HG02884 (cell line): Measurements from ENCODE around the gene MCM3AP.
"Not testable (repeated sequence)": the region's sequence is repeated elsewhere in the genome, so short reads cannot be mapped to it uniquely, and the experiment has no call there.

Experiments
- ATAC-seq: cut with Tn5 transposase; IDR thresholded peaks from one replicate; pipeline ENCODE4 v1.9.1; 2021; ENCODE audit warnings: mild to moderate bottlenecking, moderate library complexity; ENCODE audit not compliant: unreplicated experiment

MCM3AP gene

GRCh38 chr21:46207006-46207919 lies 78.1 kb downstream of the MCM3AP start:
- ATAC-seq = no peak

DNA sequence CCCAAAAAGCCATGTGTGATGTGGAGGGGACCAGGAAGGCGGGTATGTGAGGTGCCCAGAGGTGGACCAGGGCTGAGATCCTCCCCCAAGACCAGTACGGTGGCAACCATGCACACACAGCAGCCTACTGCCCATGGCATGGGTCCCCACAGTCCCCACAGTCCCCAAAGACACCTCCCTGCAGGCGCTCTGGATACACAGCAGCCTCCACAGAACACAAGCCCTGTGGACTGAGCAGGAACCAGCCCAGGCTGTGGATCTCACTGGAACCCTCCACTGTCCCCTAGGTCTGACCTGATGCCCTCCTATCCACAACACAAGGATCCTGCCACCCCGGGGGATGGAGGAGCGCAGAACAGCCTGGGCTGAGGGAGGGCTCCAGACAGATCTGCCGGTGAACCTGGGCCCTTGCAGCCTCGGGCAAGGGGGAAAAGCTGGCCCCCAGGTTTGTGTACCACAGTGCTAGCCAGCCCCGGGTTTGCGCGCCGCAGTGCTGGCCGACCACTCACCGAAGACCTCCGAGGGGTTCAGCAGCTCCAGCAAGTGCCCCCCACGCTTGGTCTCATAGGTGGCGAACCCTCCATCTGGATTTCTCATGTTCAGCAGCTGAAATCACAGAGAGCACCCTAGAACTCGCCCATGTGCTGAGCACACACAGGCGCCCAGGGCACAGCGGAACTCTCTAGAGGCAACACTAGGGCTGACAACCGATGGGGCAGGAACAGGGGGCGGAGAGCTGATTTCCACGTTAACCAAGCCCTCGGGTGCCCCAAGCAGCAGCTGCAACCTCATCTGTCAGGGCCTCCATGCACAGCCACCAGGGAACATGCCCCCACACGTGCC lies 79.0 kb downstream of the MCM3AP start:
- no peak for ATAC-seq

- ATAC-seq = no peak
These were observed 79.6 kb downstream of the MCM3AP start for GRCh38 chr21:46205766-46206162.

DNA sequence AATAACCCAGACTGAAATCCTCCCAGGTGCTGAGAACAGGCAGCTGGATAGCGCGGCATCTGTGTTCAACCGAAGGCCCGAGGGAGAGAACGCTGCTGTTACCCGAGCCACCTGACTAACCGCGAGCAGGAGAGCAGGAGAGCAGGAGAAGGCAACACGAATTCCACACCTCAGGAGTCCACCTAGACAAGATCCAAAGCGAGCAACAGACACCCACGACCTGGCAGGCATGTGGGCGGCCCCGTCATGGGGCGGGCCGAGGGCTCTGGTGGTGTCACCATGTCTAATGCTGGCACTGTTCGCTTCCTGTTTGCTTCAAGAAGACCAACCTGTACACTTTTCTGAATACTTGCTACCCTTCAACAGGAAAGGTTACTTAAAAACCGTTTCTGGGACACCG lies 80.2 kb downstream of the MCM3AP start:
- no peak for ATAC-seq

- no peak for ATAC-seq
These were observed 82.2 kb downstream of the MCM3AP start for GRCh38 chr21:46203203-46203600.

DNA sequence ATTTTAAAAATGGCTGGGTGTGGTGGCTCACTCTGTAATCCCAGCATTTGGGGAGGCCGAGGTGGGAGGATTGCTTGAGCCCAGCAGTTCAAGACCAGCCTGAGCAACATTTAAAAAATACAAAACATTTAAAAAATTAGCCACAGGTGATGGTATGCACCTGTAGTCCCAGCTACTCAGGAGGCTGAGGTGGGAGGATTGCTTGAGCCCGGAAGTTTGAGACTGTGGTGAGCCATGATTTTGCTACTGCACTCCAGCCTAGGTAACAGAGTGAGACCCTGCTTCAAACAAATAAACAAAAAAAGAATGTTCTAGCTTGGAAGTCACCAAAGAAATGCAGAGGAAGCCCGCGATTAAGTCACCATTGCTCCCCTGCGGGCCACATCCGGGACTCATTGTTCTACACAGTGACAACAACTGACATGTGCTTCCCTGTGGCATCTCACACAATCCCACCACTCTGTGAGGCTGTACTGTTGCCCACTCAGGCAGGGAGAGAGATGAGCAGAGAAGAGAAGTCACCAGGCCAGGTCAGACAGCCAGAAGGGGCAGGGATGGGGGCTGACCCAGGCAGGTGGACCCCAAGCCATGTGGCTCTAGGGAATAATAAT lies 82.7 kb downstream of the MCM3AP start:
- ATAC-seq = no peak

DNA sequence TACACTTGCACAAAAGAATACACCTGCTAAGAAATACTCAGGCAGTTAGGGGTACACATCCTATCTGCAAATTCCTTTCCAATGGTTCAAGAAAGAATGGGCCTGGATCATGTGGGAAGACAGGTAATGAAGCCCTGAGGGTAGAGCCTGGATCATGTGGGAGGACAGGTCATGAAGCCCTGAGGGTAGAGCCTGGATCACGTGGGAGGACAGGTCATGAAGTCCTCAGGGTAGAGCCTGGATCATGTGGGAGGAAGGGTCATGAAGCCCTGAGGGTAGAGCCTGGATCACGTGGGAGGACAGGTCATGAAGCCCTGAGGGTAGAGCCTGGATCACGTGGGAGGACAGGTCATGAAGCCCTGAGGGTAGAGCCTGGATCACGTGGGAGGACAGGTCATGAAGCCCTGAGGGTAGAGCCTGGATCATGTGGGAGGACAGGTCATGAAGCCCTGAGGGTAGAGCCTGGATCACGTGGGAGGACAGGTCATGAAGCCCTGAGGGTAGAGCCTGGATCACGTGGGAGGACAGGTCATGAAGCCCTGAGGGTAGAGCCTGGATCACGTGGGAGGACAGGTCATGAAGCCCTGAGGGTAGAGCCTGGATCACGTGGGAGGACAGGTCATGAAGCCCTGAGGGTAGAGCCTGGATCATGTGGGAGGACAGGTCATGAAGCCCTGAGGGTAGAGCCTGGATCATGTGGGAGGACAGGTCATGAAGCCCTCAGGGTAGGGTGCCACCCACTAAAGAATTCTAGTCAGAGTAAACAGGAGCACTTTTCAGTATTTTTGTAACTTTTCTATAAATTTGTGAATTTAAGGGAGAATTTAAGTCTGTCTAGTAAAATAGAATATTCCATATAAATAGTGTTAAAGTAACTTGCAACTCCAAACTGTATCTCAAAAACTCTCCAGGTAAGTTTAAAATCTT lies 84.3 kb downstream of the MCM3AP start:
- ATAC-seq = not testable (repeated sequence)

DNA sequence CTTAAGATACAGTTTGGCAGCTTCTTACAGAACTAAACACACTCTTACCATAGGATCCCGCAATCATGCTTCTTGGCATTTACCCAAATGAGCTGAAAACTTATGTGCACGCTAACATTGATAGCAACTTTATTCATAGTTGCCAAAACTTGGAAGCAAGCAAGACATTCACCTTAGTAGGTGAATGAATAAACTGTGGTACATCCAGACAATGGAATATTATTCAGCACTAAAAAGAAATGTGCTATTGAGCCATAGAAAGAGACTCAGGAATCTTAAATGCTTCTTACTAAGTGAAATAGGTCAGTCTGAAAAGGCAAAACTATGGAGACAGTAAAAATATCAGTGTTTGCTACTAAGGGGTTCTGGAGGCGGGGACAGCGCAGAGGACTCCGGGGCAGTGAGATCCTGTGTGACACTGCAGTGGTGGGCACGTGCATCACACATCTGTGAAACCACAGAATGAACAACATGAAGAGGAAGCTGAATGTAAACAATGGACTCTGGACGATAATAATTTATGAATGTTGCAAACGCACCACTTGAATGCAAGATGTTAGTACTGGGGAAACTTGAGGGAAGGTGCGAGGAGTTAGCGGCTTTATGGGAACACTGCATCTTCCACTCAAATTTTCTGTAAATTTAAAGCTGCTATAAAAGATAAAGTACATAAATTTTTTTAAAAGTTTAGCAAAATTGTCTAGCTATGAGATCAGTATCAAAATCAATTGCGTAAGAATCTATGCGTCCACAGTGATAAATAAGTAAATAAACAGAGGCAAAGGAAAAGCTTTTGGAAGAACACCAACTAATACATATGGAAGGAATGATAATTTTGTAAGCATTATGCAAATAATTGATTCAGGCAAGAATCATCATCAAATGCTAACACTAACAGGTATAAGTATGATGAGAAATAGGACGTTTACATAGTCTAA lies 85.7 kb downstream of the MCM3AP start:
- ATAC-seq = no peak

DNA sequence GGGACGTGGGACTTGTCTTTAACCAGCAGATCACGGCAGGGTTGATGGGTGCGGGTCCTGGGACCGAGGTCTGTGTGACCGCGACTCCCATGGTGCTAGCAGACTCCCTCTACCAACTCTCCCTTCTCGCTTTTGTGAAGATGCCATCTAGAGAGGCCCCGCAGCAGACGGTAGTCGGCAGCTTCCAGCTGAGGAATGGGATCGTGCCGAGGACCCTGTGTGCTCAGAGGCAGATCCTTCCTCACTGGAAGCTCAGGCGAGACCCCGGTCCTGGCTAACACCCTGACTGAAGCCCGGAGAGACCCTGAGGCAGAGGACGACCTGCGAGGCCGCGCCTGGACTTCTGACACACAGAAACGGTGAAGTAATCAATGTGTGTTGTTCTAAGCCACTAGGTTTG lies 88.7 kb downstream of the MCM3AP start:
- ATAC-seq = no peak

- ATAC-seq = no peak
These were observed 89.7 kb downstream of the MCM3AP start for GRCh38 chr21:46195595-46196195.

DNA sequence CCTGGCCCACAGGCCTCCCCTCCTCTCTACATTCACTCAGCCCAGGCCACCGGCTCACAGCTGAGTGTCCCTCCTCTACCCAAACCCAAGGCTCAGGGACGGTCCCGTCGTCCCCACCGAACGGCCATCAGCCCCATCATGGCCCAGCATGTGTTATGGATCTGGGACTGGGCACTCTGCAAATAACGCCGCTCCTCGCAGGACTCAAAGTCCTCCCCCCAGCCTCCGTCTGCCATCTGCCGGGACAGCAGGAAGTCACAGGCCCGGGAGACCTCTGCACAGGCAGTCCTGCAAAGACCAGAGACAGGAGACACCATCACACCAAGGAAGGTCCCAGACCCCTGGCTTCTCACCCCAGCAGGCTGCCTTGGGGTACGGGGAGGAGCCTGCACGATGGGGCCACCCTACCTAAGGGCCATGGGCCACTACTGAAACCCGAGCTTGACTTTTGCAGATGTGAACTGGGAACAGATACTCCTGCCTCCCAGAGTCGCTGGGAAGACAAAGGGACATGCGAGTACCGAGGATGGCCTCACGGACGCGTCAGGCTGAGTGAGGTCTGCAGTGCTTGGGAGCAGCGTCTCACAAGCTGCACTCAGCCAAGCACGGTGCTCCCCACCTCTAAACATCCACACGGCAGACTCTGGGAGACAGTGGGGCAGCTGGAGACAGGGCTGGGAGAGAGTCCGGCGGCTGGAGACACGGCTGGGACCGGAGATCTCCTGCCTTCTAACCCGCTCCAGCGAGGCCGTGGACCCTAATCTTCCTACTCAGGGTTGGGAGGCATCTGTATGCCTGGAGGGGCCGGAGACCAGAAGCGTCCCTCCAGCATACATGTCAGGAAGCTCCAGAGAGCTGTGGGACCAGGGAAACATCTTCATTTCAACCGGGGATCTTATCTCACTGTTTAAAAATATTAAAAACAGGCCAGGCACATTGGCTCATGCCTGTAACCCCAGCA lies 90.8 kb downstream of the MCM3AP start:
- no peak for ATAC-seq

- ATAC-seq = no peak
These were observed 91.5 kb downstream of the MCM3AP start for GRCh38 chr21:46193829-46194373.

- no peak for ATAC-seq
These were observed 93.5 kb downstream of the MCM3AP start for GRCh38 chr21:46191686-46192575.

DNA sequence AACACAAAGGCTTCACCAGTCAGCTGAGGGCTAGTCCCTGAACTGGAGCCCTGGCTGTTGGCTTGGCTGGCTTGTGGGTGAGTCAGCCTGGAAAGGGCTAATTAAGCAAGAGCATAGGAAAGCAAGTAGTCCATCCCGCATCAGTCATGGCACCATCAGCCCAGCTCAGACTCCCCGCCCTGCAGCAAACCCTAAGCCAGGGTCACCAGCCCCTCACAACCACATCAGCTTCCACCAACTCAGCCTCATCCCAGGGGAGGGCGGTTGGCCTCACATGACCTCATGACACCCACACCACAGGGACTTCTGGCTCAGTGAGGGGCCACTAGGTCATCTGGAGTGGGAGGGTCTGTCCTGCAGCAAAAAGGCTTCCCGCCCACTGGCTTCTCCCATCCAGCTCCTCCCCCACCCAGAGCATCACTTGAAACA lies 94.1 kb downstream of the MCM3AP start:
- no peak for ATAC-seq

DNA sequence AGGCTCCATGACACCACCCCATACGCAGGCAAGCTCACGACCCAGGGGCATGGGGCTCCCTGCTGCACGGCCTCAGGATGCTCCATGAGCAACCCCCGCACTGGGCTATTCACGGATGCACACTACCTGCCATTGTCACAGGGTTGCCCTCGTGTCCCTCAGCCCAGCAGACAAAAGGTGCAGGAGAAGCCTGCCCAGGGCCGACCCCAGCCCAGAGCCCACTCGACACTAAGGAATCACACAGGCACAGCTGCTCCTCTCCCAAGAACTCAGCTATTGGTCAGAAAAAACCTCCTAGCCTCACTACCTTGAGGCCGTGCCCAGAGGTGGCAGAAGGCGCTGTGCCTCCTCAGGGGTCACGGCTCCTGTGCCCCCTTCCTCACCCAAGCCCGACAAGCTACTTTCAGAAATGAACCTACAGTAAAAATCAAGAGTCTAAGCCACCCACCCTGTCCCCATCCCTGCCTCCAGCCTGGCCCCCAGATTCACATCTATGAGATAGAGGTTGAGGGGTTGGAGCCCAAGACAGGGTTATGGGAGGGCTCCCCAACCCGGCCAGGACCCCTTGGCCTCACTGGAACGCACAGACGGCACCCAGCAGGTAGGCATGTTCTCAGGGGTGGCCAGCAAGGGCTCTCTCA lies 94.8 kb downstream of the MCM3AP start:
- ATAC-seq = no peak

DNA sequence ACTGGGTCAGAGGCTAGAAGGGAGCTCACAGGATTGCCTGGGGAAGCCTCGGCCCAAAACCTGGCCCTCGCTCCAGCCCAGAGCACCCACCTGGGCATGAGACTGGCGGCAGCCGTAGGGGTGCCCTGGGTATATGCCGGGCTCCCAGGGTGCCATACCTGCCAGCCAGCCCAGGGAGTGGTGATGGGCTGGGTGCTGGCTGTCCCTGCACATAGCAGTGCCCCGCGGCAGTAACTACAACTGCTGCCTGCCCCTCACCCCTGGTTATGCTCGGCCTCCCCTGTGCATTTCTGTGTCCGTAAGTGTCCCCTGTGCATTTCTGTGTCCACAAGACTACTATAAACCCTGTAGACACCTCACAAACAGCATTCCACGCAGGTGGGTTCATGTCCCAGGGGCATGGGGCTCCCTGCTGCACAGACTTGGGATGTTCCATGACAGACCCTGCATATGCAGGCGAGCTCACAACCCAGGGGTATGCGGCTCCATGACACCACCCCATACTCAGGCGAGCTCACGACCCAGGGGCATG lies 95.4 kb downstream of the MCM3AP start:
- no peak for ATAC-seq
